Mesothelial cell of epicardium (in vitro differentiated cells): ENCODE measurements around the gene ADM. TPM values are rescaled to one million over a fixed set of nuclear protein-coding genes. Genes with fewer than 3 reads are reported as not detected.

Source experiments
- DNase-seq, 2 experiments: peaks; one replicate each; pipeline ENCODE4 v3.0.0; 2021; ENCODE audit warnings: low spot score in 2 of 2; ENCODE audit not compliant: unreplicated experiment in 2 of 2
- H3K27ac Mint-ChIP-seq: 2 replicates; pipeline ENCODE4 v1.8.0; 2021; ENCODE audit warnings: mixed read lengths
- H3K27me3 Mint-ChIP-seq: 2 replicates; pipeline ENCODE4 v1.8.0; 2021; ENCODE audit warnings: low read depth, mixed read lengths
- H3K36me3 Mint-ChIP-seq: 2 replicates; pipeline ENCODE4 v1.8.0; 2021; ENCODE audit warnings: mixed read lengths
- H3K4me1 Mint-ChIP-seq: 2 replicates; pipeline ENCODE4 v1.8.0; 2021; ENCODE audit warnings: mixed read lengths
- H3K4me3 Mint-ChIP-seq: 2 replicates; pipeline ENCODE4 v1.8.0; 2021; ENCODE audit warnings: mild to moderate bottlenecking, moderate library complexity, mixed read lengths
- H3K9me3 Mint-ChIP-seq: 2 replicates; pipeline ENCODE4 v1.8.0; 2021; ENCODE audit warnings: mixed read lengths
- CTCF ChIP-seq: fragments of 200-600 bp; sonication (generic); IDR thresholded peaks from one replicate; pipeline ENCODE4 v1.5.0; 2021; ENCODE audit warnings: antibody characterized with exemption; ENCODE audit not compliant: unreplicated experiment
- total RNA-seq: library from RNA; stranded (reverse); gene quantifications from 3 replicates; pipeline ENCODE4 v1.2.1, GENCODE V29; 2021

The ADM gene
- total RNA-seq, 1 donor from 2014 or later, result 13.8 TPM

- Mint-ChIP-seq H3K9me3 (peaks cover 7% of the 10 kb centered on the region), H3K4me3 (no peak overlapping the region), H3K27me3 (no peaks in the 10 kb centered on the region), H3K4me1 (peaks cover 29% of the 10 kb centered on the region), H3K36me3 (no peaks in the 10 kb centered on the region), H3K27ac (peak overlapping the region; percentile 78)
- DNase-seq, result no peak
- no peak for TF ChIP-seq CTCF
Measured at GRCh38 chr11:10351765-10352641, 47.1 kb downstream of the ADM start.

- Mint-ChIP-seq H3K4me1 (peaks cover 32% of the 10 kb centered on the region), H3K36me3 (no peaks in the 10 kb centered on the region), H3K27me3 (no peaks in the 10 kb centered on the region), H3K27ac (no peak overlapping the region), H3K9me3 (peaks cover 7% of the 10 kb centered on the region), H3K4me3 (no peak overlapping the region)
- no peak for DNase-seq
- TF ChIP-seq CTCF, result no peak
Measured at GRCh38 chr11:10352921-10353550, 48.2 kb downstream of the ADM start.

- H3K27me3 Mint-ChIP-seq, result no peaks in the 10 kb centered on the region
- no peak overlapping the region for H3K4me3 Mint-ChIP-seq
- H3K36me3 Mint-ChIP-seq, result no peaks in the 10 kb centered on the region
- DNase-seq, result no peak
- peaks cover 29% of the 10 kb centered on the region for H3K4me1 Mint-ChIP-seq
- TF ChIP-seq CTCF, result no peak
- peak overlapping the region; percentile 35 for H3K27ac Mint-ChIP-seq
- H3K9me3 Mint-ChIP-seq, result peaks cover 11% of the 10 kb centered on the region
Measured at GRCh38 chr11:10354389-10354788, 49.5 kb downstream of the ADM start.

GRCh38 chr11:10355257-10355661 is 50.4 kb downstream of the ADM start:
- no peaks in the 10 kb centered on the region for H3K27me3 Mint-ChIP-seq
- H3K4me1 Mint-ChIP-seq, result peaks cover 29% of the 10 kb centered on the region
- no peak for TF ChIP-seq CTCF
- no peak overlapping the region for H3K4me3 Mint-ChIP-seq
- no peaks in the 10 kb centered on the region for H3K36me3 Mint-ChIP-seq
- H3K27ac Mint-ChIP-seq, result no peak overlapping the region
- DNase-seq, result no peak
- H3K9me3 Mint-ChIP-seq, result peaks cover 16% of the 10 kb centered on the region

- no peaks in the 10 kb centered on the region for H3K36me3 Mint-ChIP-seq
- H3K27ac Mint-ChIP-seq, result no peak overlapping the region
- no peak for TF ChIP-seq CTCF
- H3K9me3 Mint-ChIP-seq, result peaks cover 19% of the 10 kb centered on the region
- H3K27me3 Mint-ChIP-seq, result no peaks in the 10 kb centered on the region
- peaks cover 29% of the 10 kb centered on the region for H3K4me1 Mint-ChIP-seq
- H3K4me3 Mint-ChIP-seq, result no peak overlapping the region
- DNase-seq, result no peak
Measured at GRCh38 chr11:10356161-10356560, 51.3 kb downstream of the ADM start.

Other genes with a start within 250 kb of the ADM start
- 44.7 to 58.4 TPM (median 53.1 TPM) in 3 replicates for gene SBF2, start 10.9 kb upstream of the ADM start, total RNA-seq
- 6.8 to 7.5 TPM (median 7.5 TPM) in 3 replicates for gene AMPD3, start 150.2 kb downstream of the ADM start, total RNA-seq
- gene RNF141, start 236.1 kb downstream of the ADM start, total RNA-seq, result 24.9 to 30.3 TPM (median 26.1 TPM) in 3 replicates